ENCODE measurements around the gene ANO2. TPM values are rescaled to one million over a fixed set of nuclear protein-coding genes. Genes with fewer than 3 reads are reported as not detected.

The ANO2 gene
- total and polyA plus RNA-seq, 2 donors (not counting 3 experiments of a cell fraction or from before 2014, with no cell fraction given), result 15.4 to 65.0 TPM

DNA sequence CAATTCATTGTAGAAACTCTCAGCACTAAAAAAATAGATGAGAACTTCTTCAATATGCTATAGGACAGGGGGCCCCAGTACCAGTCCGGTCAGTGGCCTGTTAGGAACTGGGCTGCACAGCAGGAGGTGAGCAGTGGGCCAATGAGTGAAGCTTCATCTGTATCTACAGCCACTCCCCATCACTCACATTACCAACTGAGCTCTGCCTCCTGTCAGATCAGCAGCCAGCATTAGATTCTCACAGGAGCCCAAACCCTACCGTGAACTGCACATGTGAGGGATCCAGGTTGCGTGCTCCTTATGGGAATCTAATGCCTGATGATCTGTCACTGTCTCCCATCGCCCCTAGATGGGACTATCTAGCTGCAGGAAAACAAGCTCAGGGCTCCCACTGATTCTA, 15.7 kb upstream of the ANO2 start:
- Histone ChIP-seq H3K79me2 (ENCODE audit: control insufficient read depth, insufficient read depth, low read length) (peaks cover 3% of the 10 kb centered on the region), H3K27me3 (ENCODE audit: control insufficient read depth in 2 of 2, insufficient read depth in 2 of 2, low read length in 2 of 2) (no peaks in the 10 kb centered on the region), H2AFZ (ENCODE audit: low read depth, low read length) (no peak overlapping the region), H3K9me1 (replicated peaks; ENCODE audit: control insufficient read depth, extremely low read depth, insufficient read depth, low read length) (no peaks in the 10 kb centered on the region), H3K4me3 (replicated peaks in 1 of 3; ENCODE audit: insufficient read depth in 1 of 3, low read depth in 1 of 3, low read length in 3 of 3) (no peak overlapping the region), H3K4me2 (ENCODE audit: insufficient read depth, low read length) (no peak overlapping the region), H3K4me1 (ENCODE audit: control insufficient read depth, extremely low read depth, insufficient read depth, low read length) (no peaks in the 10 kb centered on the region), H3K9ac (replicated peaks; ENCODE audit: extremely low read depth, insufficient read depth, low read length) (no peak overlapping the region), H3K27ac (ENCODE audit: insufficient read depth, low read depth, low read length) (no peak overlapping the region), H3K9me3 (replicated peaks; ENCODE audit: control insufficient read depth, insufficient read depth, low read length) (no peaks in the 10 kb centered on the region), H4K20me1 (replicated peaks; ENCODE audit: control insufficient read depth, extremely low read depth, insufficient read depth, low read length) (peaks cover 16% of the 10 kb centered on the region), H3K36me3 (ENCODE audit: control insufficient read depth in 2 of 2, extremely low read depth in 1 of 2, insufficient read depth in 2 of 2, low read length in 2 of 2) (peaks cover 34 to 39% of the 10 kb centered on the region in 2 experiments)
- ChIA-PET CTCF (interaction anchor here (0.5 kb wide), 1 partner anchor 610 kb away, joined by 4 read pairs; no protein-coding TSS in a partner anchor), POLR2A (no interaction called here)
- intact Hi-C loops (cut with micrococcal nuclease) (no loop called here), dilution Hi-C loops (cut with MboI; ENCODE audit: extremely low pct_ligation_motif_present, low sequenced_read_pairs) (no loop called here)
- no peak for DNase-seq (ENCODE audit: low read depth, low spot score)
- no peak for TF ChIP-seq EZH2 (IDR thresholded peaks at IDR 0.05; ENCODE audit: borderline replicate concordance, low read depth, low read length, severe bottlenecking)
- no peak for TF ChIP-seq GATA2 (IDR thresholded peaks at IDR 0.05; ENCODE audit: insufficient read depth, insufficient read length, low read depth, low read length)
- TF ChIP-seq POLR2AphosphoS5 (IDR thresholded peaks at IDR 0.05; ENCODE audit: insufficient read depth, low read depth, low read length), result no peak
- no peak for TF ChIP-seq MYC (IDR thresholded peaks at IDR 0.05; ENCODE audit: low read depth, low read length)
- no peak for TF ChIP-seq POLR2A (IDR thresholded peaks at IDR 0.05; ENCODE audit: low read depth, low read length)
- no TSS peak for BruUV-seq (replicated peaks)
- FAIRE-seq, result no peak

DNA sequence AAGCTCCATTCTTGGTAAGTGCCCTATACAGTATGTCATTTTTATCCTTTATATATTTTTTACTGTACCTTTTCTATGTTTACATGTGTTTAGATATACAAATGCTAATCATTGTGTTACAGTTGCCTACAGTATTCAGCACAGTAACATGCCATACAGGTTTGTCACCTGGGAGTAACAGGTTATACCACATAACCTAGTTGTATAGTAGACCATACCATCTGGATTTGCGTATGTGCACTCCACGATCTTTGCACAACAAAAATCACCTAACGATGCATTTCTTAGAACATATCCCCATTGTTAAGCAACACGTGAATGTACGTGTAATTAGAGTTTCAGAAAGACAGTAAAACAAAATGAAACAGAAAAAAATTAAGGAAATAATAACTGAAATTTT, 11.9 kb upstream of the ANO2 start:
- BruUV-seq (replicated peaks), result no TSS peak
- no peaks in the 10 kb centered on the region for H3K9me3 ChIP-seq (replicated peaks; ENCODE audit: control insufficient read depth, insufficient read depth, low read length)
- no peak for TF ChIP-seq MYC (IDR thresholded peaks at IDR 0.05; ENCODE audit: low read depth, low read length)
- no peak for TF ChIP-seq FOS (IDR thresholded peaks at IDR 0.05; ENCODE audit: borderline replicate concordance, insufficient read depth, low read length)
- no peak for TF ChIP-seq JUN (IDR thresholded peaks at IDR 0.05; ENCODE audit: borderline replicate concordance, insufficient read depth, insufficient read length, low read depth)
- TF ChIP-seq POLR2A (IDR thresholded peaks at IDR 0.05; ENCODE audit: low read depth, low read length), result no peak
- no peak for TF ChIP-seq EZH2 (IDR thresholded peaks at IDR 0.05; ENCODE audit: borderline replicate concordance, low read depth, low read length, severe bottlenecking)
- no peak for TF ChIP-seq GATA2 (IDR thresholded peaks at IDR 0.05; ENCODE audit: insufficient read depth, insufficient read length, low read depth, low read length)
- H3K4me2 ChIP-seq (ENCODE audit: insufficient read depth, low read length), result no peak overlapping the region
- H3K4me3 ChIP-seq (replicated peaks in 1 of 3; ENCODE audit: insufficient read depth in 1 of 3, low read depth in 1 of 3, low read length in 3 of 3), result no peak overlapping the region
- dilution Hi-C loops (cut with MboI; ENCODE audit: extremely low pct_ligation_motif_present, low sequenced_read_pairs) (no loop called here), intact Hi-C loops (cut with micrococcal nuclease) (no loop called here)
- H3K9ac ChIP-seq (replicated peaks; ENCODE audit: extremely low read depth, insufficient read depth, low read length), result no peak overlapping the region
- H2AFZ ChIP-seq (ENCODE audit: low read depth, low read length), result no peak overlapping the region
- H3K4me1 ChIP-seq (ENCODE audit: control insufficient read depth, extremely low read depth, insufficient read depth, low read length), result no peaks in the 10 kb centered on the region
- H4K20me1 ChIP-seq (replicated peaks; ENCODE audit: control insufficient read depth, extremely low read depth, insufficient read depth, low read length), result peaks cover 14% of the 10 kb centered on the region
- FAIRE-seq, result no peak
- H3K79me2 ChIP-seq (ENCODE audit: control insufficient read depth, insufficient read depth, low read length), result no peaks in the 10 kb centered on the region
- DNase-seq (ENCODE audit: low read depth, low spot score), result no peak
- no peaks in the 10 kb centered on the region for H3K27me3 ChIP-seq (ENCODE audit: control insufficient read depth in 2 of 2, insufficient read depth in 2 of 2, low read length in 2 of 2)
- H3K36me3 ChIP-seq (ENCODE audit: control insufficient read depth in 2 of 2, extremely low read depth in 1 of 2, insufficient read depth in 2 of 2, low read length in 2 of 2), result peaks cover 33 to 55% of the 10 kb centered on the region in 2 experiments
- POLR2A ChIA-PET, result no interaction called here
- CTCF ChIA-PET, result interaction anchor here (0.9 kb wide), 1 partner anchor 12 kb away, joined by 4 read pairs; no protein-coding TSS in a partner anchor
- H3K9me1 ChIP-seq (replicated peaks; ENCODE audit: control insufficient read depth, extremely low read depth, insufficient read depth, low read length), result no peaks in the 10 kb centered on the region
- no peak overlapping the region for H3K27ac ChIP-seq (ENCODE audit: insufficient read depth, low read depth, low read length)
